Lower leg skin (tissue), 4 donors: ENCODE measurements around the gene KDM8. TPM values are rescaled to one million over a fixed set of nuclear protein-coding genes. Genes with fewer than 3 reads are reported as not detected.

Source experiments
- DNase-seq, 2 donors: peaks; one replicate each; pipeline ENCODE4 v3.0.0-alpha.2; 2019; ENCODE audit warnings: low spot score in 2 of 2
- H3K4me3 ChIP-seq: fragments of 200-600 bp; sonication (generic); 2 replicates; pipeline ENCODE4 v1.5.1; 2017; ENCODE audit warnings: mild to moderate bottlenecking, low read depth; ENCODE audit not compliant: poor library complexity, severe bottlenecking
- POLR2A ChIP-seq, 2 donors: fragments of 450-650 bp; IDR thresholded peaks; one replicate each; pipeline ENCODE4 v1.6.1; 2016 to 2017; ENCODE audit warnings: antibody characterized with exemption in 2 of 2, mild to moderate bottlenecking in 1 of 2, moderate library complexity in 1 of 2
- WGBS, 2 donors: methylation state at CpG; one replicate each; pipeline ENCODE4 v1.1.5; 2018; 5-methylcytosine and 5-hydroxymethylcytosine counted together
- intact Hi-C: fragments of 100-400 bp; cut with DNase I; formaldehyde crosslinking; loops from one replicate; pipeline ENCODE4 v1.15.0; 2023; ENCODE audit warnings: low total_unique reads
- total RNA-seq, 4 donors: library from RNA; depleted of rRNA; stranded (reverse); fragments of >200 nt; gene quantifications; one replicate each; pipeline ENCODE4 v1.1.0, GENCODE V29; 2016
- TF ChIP-seq, protein P1 (sequence below), 3 donors: fragments of 450-650 bp; IDR thresholded peaks; one replicate each; pipeline ENCODE4 v1.5.1; 2016; ENCODE audit warnings: antibody characterized with exemption in 3 of 3, mild to moderate bottlenecking in 3 of 3, moderate library complexity in 2 of 3

The KDM8 gene
- total RNA-seq, 4 donors from 2014 or later = 0.84 to 4.5 (median 1.9) TPM

DNA sequence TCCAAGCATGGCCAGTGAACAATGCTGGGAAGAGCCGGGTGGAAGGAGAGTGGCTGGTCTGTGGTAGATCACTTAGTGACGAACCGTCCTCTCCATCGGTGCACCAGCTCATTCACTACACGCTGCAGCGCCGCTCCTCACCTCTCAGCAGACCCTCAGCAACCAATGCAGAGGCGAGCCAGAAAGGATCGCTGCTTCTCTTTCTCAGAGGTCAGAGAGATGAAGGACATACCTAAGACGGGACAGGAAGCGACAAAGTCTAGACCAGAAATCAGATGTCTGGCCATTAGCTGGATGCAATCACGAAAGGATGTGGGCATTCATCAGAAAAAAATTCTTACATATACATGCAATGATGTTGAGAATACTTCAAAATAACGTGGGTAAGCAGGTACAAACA is 38.3 kb downstream of the KDM8 start:
- H3K4me3 ChIP-seq = no peak overlapping the region
- 77 to 79% methylated on average over 13 of the region's 13 CpGs for WGBS, 2 donors
- DNase-seq = peak in 1 of 2 donors; percentile 80
- no peak for TF ChIP-seq POLR2A (IDR thresholded peaks at IDR 0.05)
- TF ChIP-seq, protein P1, sequence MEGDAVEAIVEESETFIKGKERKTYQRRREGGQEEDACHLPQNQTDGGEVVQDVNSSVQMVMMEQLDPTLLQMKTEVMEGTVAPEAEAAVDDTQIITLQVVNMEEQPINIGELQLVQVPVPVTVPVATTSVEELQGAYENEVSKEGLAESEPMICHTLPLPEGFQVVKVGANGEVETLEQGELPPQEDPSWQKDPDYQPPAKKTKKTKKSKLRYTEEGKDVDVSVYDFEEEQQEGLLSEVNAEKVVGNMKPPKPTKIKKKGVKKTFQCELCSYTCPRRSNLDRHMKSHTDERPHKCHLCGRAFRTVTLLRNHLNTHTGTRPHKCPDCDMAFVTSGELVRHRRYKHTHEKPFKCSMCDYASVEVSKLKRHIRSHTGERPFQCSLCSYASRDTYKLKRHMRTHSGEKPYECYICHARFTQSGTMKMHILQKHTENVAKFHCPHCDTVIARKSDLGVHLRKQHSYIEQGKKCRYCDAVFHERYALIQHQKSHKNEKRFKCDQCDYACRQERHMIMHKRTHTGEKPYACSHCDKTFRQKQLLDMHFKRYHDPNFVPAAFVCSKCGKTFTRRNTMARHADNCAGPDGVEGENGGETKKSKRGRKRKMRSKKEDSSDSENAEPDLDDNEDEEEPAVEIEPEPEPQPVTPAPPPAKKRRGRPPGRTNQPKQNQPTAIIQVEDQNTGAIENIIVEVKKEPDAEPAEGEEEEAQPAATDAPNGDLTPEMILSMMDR (IDR thresholded peaks at IDR 0.05) = no peak
- intact Hi-C loops = no loop called here

DNA sequence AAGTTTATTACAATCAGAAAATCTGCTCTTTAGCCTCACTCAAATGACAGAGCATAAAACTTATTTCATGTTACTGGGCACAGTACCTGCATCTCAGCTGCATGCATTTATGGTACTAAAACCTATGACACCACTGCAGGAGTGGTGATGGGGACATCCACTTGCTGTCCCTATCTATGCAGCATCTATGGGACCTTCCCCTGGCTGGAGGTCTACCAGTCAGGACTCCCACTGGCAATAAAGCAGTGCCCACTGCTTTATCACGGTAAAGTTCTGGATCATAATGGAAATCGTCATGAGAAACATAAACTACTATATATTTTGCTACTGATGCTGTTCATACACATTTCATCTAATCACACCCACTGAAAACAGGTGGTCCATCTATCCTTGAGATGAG is 39.1 kb downstream of the KDM8 start:
- no peak for DNase-seq
- WGBS, 2 donors = 88% methylated on average over 2 of the region's 2 CpGs
- TF ChIP-seq, protein P1 (IDR thresholded peaks at IDR 0.05) = no peak
- no peak for TF ChIP-seq POLR2A (IDR thresholded peaks at IDR 0.05)
- intact Hi-C loops = no loop called here
- H3K4me3 ChIP-seq = no peak overlapping the region

DNA sequence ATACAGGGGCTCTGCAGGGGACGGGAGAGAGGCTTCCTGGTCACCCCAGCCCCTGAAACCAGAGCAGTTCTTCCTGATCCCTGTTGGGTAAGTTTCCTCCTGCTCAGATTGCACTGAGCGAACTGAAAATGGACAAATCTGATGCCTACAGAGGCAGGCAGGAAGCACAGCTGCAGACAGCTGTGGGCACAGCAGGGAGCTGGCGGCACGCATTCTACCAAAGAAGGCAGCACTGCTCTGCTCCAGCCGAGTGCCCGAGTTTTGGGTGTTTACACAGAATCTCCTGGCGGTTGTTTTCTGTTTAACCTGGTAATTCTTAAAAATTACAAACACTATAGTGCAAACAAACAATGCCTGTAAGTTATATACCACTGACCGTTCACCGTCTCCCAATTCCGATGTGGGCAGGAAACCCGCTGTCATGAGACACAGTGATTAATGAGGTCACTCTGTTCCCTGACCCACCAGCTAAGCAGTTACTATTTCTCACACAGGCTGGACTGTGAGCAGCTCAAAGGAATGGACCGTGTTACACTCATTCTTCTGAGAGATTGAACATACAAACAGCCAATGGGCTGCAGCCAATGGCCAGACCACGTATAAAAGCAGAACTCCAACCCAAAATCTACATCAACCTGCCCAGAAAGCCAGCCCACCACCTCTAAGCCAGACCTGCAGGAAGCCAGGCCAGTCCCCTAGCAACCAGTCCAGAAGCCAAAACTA is 39.7 kb downstream of the KDM8 start:
- 46 to 54% methylated on average over 13 of the region's 13 CpGs for WGBS, 2 donors
- H3K4me3 ChIP-seq = no peak overlapping the region
- peak in 1 of 2 donors; percentile 86 for DNase-seq
- no peak for TF ChIP-seq POLR2A (IDR thresholded peaks at IDR 0.05)
- TF ChIP-seq, protein P1 (IDR thresholded peaks at IDR 0.05) = no peak
- intact Hi-C loops = no loop called here

DNA sequence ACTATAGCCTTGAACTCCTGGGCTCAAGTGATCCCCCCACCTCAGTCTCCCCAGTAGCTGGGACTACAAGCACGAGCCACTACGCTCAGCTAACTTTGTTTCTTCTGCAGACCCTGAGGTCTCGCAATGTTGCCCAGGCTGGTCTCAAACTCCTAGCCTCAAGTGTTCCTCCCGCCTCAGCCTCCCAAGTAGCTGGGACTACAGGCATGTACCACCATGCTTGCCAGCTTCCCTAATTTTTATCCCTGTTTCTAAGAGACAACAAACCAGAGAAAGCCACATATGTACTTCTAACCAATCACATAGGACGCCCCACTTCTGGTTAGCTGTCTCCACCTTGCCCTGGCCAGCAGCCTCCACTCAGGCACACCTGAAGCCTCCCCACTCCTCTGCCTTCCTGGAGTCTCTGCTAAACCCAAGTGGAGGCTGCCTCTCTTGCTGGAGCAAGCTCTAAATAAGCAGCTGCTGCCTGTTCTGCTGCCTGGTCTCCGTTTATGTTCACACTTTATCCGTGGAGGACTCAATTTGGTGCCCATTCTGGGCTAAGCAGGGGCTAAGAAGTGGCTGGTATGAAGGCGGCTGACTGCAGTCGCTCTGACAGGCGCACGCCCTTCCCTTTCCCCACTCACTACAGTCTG is 40.5 kb downstream of the KDM8 start:
- peak in 1 of 2 donors; percentile 67 for DNase-seq
- H3K4me3 ChIP-seq = no peak overlapping the region
- 96% methylated on average over 11 of the region's 11 CpGs for WGBS, 2 donors
- intact Hi-C loops = no loop called here
- no peak for TF ChIP-seq POLR2A (IDR thresholded peaks at IDR 0.05)
- TF ChIP-seq, protein P1 (IDR thresholded peaks at IDR 0.05) = no peak

DNA sequence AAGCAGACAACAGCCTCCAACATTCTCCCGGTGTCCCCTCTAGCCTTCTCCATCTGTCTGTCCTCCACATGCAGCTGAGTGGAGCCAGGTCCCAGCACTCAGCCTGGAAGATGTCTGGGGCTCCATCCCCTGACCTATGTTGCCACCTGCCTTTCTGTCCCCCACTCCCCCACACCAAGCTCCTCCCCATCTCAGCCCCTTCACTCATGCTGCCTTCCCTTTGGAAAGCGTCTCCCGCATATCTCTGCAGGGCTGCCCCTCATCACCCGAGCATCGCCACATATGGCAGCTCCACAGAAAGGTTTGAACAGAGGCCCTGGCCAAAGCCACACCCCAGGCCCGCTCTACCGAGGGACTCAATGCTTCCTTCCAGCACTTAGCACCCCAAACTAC is 41.0 kb downstream of the KDM8 start:
- H3K4me3 ChIP-seq = no peak overlapping the region
- intact Hi-C loops = no loop called here
- TF ChIP-seq, protein P1 (IDR thresholded peaks at IDR 0.05) = no peak
- no peak for TF ChIP-seq POLR2A (IDR thresholded peaks at IDR 0.05)
- DNase-seq = peak in 1 of 2 donors; percentile 74
- WGBS, 2 donors = 89 to 95% methylated on average over 7 of the region's 7 CpGs
